Calu3 (cell line): ENCODE results near the gene DLGAP4. TPM values are rescaled to one million over a fixed set of nuclear protein-coding genes. Genes with fewer than 3 reads are reported as not detected.

Experiments
- BruUV-seq: library from RNA; stranded (reverse); fragments of 400-500 nt; replicated peaks from 2 replicates; lab custom pipeline; 2021; lab: Mats Ljungman, UMichigan
- CTCF ChIA-PET: fragments of 300-600 bp; sonication (Branson Sonifier 250); formaldehyde crosslinking; loops from one replicate; lab custom pipeline; 2022; ENCODE audit warnings: antibody characterized with exemption; lab: Charles Lee
- DNase-seq: peaks from one replicate; pipeline ENCODE4 v3.0.0; 2022
- H3K27ac Mint-ChIP-seq: one replicate; pipeline ENCODE4 v1.8.0; 2022; ENCODE audit warnings: mixed read lengths; ENCODE audit not compliant: unreplicated experiment
- H3K27me3 Mint-ChIP-seq: one replicate; pipeline ENCODE4 v1.8.0; 2022; ENCODE audit warnings: mixed read lengths; ENCODE audit not compliant: unreplicated experiment
- H3K36me3 Mint-ChIP-seq: one replicate; pipeline ENCODE4 v1.8.0; 2022; ENCODE audit warnings: mild to moderate bottlenecking, moderate library complexity, mixed read lengths; ENCODE audit not compliant: insufficient read depth, unreplicated experiment
- H3K4me1 Mint-ChIP-seq: one replicate; pipeline ENCODE4 v1.8.0; 2022; ENCODE audit warnings: mild to moderate bottlenecking, low read depth, mixed read lengths; ENCODE audit not compliant: unreplicated experiment
- H3K4me3 Mint-ChIP-seq: one replicate; pipeline ENCODE4 v1.8.0; 2022; ENCODE audit warnings: mild to moderate bottlenecking, low read depth, moderate library complexity, mixed read lengths; ENCODE audit not compliant: unreplicated experiment
- H3K9me3 Mint-ChIP-seq: one replicate; pipeline ENCODE4 v1.8.0; 2022; ENCODE audit warnings: low read depth, mixed read lengths; ENCODE audit not compliant: unreplicated experiment
- CTCF ChIP-seq: fragments of 200-600 bp; IDR thresholded peaks from one replicate; pipeline ENCODE4 v1.8.0; 2022; ENCODE audit warnings: antibody characterized with exemption; ENCODE audit not compliant: unreplicated experiment
- intact Hi-C: fragments of 100-400 bp; cut with micrococcal nuclease; formaldehyde crosslinking; loops from one replicate; pipeline ENCODE4 v1.10.0; 2022; ENCODE audit not compliant: unreplicated experiment
- total RNA-seq: library from RNA; stranded (reverse); gene quantifications from 2 replicates; pipeline ENCODE4 v1.2.3, GENCODE V29; 2022

The DLGAP4 gene
- total RNA-seq, 1 experiment from 2014 or later, result 66.4 TPM

DNA sequence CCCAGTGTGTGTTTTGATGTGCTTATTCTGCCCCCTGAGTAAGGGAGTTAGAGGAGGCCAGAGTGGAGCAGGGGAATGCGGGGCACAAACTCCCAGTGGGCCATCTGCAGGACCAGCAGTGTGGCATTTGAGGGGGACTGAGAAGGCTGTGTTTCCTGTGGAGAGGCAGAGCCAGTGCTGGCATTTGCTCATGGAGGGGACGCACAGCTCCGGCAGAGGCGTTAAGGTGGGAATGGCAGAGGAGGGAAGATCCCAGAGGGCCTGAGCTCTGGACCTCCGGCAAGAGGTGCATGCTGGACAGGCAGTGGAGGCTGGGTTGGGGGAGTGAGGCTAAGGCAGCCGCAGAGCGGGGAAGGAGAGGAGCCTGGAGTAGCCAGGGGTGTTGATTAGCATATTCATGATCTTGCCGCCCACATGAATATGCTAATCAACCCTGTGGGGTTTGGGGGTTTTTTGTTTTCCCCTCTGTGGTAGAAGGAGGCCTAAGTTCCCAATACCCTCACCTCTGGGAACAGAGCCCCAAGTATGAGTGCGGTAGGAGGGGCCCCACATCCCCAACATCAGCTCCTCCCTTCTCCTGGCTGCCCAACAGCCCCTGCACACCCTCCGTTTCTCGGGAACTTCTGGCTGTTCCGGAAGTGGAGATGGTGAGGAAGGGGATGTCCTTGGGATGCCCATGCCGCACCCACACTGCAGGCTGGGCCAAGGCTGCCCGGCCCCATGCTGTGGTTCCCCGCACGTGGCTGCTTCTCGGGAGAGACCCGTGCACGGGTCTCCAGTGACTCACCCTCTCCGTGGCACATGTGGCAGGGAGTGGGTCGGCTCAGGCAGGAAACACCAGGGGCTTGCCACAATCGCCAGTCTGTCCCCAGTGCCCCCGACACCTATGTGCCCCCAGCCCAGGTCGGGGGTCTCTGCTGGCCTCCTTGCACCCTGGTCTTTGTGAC is 33.8 kb downstream of the DLGAP4 start:
- H3K9me3 Mint-ChIP-seq, result no peaks in the 10 kb centered on the region
- intact Hi-C loops, result no loop called here
- no peaks in the 10 kb centered on the region for H3K4me1 Mint-ChIP-seq
- CTCF ChIA-PET, result interaction anchor here (0.6 kb wide), 1 partner anchor 23 kb away, joined by 3 read pairs; no protein-coding TSS in a partner anchor
- TF ChIP-seq CTCF, result no peak
- BruUV-seq, result no TSS peak
- DNase-seq, result no peak
- no peak overlapping the region for H3K4me3 Mint-ChIP-seq
- peaks cover 96% of the 10 kb centered on the region for H3K27me3 Mint-ChIP-seq
- no peak overlapping the region for H3K27ac Mint-ChIP-seq
- H3K36me3 Mint-ChIP-seq, result peaks cover 4% of the 10 kb centered on the region

- no peak for DNase-seq
- H3K27me3 Mint-ChIP-seq, result peaks cover 91% of the 10 kb centered on the region
- H3K9me3 Mint-ChIP-seq, result no peaks in the 10 kb centered on the region
- intact Hi-C loops, result no loop called here
- no peak overlapping the region for H3K4me3 Mint-ChIP-seq
- CTCF ChIA-PET, result interaction anchor here (0.6 to 1.3 kb wide), 3 partner anchors 13 to 586 kb away, joined by 3 to 5 read pairs (median 4); no protein-coding TSS in a partner anchor
- TF ChIP-seq CTCF, result no peak
- H3K4me1 Mint-ChIP-seq, result no peaks in the 10 kb centered on the region
- BruUV-seq, result no TSS peak
- H3K27ac Mint-ChIP-seq, result no peak overlapping the region
- peaks cover 4% of the 10 kb centered on the region for H3K36me3 Mint-ChIP-seq
Observed at GRCh38 chr20:36340593-36340990, 34.5 kb downstream of the DLGAP4 start.

GRCh38 chr20:36341331-36342020 is 35.3 kb downstream of the DLGAP4 start:
- Mint-ChIP-seq H3K27ac (no peak overlapping the region), H3K9me3 (no peaks in the 10 kb centered on the region), H3K27me3 (peaks cover 91% of the 10 kb centered on the region), H3K36me3 (peaks cover 4% of the 10 kb centered on the region), H3K4me3 (no peak overlapping the region), H3K4me1 (no peaks in the 10 kb centered on the region)
- BruUV-seq, result no TSS peak
- DNase-seq, result no peak
- no peak for TF ChIP-seq CTCF
- CTCF ChIA-PET, result interaction anchor here (0.6 to 1.3 kb wide), 4 partner anchors 9 to 586 kb away, joined by 3 to 5 read pairs (median 4); no protein-coding TSS in a partner anchor
- intact Hi-C loops, result no loop called here

DNA sequence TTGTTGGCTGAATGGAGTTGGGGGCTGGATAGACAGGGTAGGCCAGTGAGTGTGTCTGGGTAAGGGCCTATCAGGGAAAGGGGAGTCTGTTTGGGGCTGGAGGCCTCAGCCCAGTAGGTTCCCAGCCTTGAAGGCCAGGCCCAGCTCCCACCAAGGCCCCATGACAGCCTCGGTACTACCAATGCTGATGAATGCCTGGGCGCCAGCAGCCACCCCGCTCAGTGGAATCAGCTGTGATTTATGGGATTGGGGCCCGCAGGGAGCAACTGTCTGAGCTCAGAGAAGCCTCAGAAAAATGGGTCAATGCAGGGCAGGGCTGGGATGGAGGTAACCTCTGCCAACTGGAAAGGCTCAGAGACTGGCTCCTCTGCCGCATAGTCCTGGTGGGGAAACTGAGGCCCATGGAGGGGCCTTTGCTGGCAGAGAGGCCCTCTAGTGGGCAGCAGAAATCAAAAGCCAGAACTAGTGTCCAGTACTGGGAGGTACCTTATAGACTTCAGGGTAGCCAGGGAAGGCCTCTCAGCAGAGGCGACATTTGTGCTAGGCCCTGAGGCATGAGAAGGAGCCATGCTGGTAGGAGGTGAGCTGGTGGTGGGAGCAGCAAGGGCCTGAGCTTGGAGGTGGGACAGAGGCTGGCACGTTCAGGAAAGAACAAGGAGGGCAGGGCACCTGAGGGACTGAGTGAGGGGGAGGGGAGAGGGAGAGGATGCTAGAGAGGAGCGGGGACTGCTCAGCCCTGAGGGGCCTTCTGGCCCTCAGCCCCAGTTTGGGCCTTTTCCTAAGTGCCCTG is 36.4 kb downstream of the DLGAP4 start:
- H3K4me1 Mint-ChIP-seq, result no peaks in the 10 kb centered on the region
- H3K27me3 Mint-ChIP-seq, result peaks cover 91% of the 10 kb centered on the region
- BruUV-seq, result no TSS peak
- no peaks in the 10 kb centered on the region for H3K9me3 Mint-ChIP-seq
- peaks cover 4% of the 10 kb centered on the region for H3K36me3 Mint-ChIP-seq
- DNase-seq, result no peak
- CTCF ChIA-PET, result interaction anchor here (0.7 kb wide), 1 partner anchor 66 kb away, joined by 3 read pairs; no protein-coding TSS in a partner anchor
- intact Hi-C loops, result no loop called here
- TF ChIP-seq CTCF, result no peak
- no peak overlapping the region for H3K4me3 Mint-ChIP-seq
- no peak overlapping the region for H3K27ac Mint-ChIP-seq
